Measurements from ENCODE around the gene CAPZB. TPM values are rescaled to one million over a fixed set of nuclear protein-coding genes. Genes with fewer than 3 reads are reported as not detected.

CAPZB gene
- total and polyA plus RNA-seq, 2 of the 4 experiments (the other 2 are of a cell fraction), result 216 to 304 TPM

DNA sequence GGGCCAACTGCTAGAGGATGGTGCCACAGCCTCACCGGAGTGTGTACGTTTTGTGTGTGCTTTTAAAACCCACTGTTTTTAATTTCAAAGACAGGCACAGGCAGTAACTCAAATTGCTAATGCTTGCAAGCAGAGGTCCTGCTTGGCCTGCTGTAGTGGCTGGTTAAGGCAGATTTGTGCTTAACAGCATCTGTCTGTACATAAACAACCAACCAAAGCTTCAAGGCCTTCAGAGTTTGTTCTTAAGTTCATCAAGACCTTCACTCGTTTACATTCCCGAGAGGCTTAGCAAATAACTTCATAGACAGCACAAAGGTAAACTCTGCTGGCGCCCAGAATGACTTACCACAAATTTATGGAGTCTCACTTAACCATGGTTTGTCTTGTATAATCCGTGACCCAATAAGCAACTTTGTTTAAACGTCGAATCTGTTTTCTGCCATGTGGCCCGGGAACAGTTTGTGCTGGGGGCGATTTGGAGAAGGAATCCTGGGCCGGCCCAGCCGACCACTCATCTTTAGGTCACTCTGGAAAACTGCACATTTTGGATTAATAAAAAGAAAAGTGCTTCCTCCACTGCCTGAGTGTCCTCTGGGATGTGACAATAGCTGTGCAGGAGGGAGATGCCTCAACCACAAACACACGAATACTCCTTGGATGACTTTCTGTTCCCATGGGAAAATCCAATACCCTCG lies 58.1 kb downstream of the CAPZB start:
- peak overlapping the region; percentile 70 for H4K5ac ChIP-seq (ENCODE audit: low read depth, low read length)
- peak overlapping the region; percentile 79 for H3K14ac ChIP-seq (replicated peaks; ENCODE audit: low read depth, low read length)
- DNase-seq (peak; percentile 87), ATAC-seq (ENCODE audit: low read depth) (peak; percentile 74)
- peak overlapping the region; percentile 51 for H2AK9ac ChIP-seq (replicated peaks; ENCODE audit: low read depth, low read length, poor library complexity)
- H3K9me3 ChIP-seq (ENCODE audit: control insufficient read depth, insufficient read depth, low read length), result no peaks in the 10 kb centered on the region
- H3K56ac ChIP-seq (ENCODE audit: extremely low read depth, insufficient read depth, low read length), result peak overlapping the region; percentile 67; the same call in 1 of the 2 replicates
- intact Hi-C loops (cut with micrococcal nuclease) (loop anchor here (1.0 kb wide), 1 partner anchor 29 kb away; no protein-coding TSS in a partner anchor), dilution Hi-C loops (cut with HindIII; ENCODE audit: low sequenced_read_pairs, unreplicated experiment) (no loop called here), in situ Hi-C loops (cut with MboI; ENCODE audit: low sequenced_read_pairs) (no loop called here)
- peak overlapping the region; percentile 17 to 66 for H4K8ac ChIP-seq (ENCODE audit: low read depth in 2 of 2, low read length in 2 of 2)
- peaks cover 53% of the 10 kb centered on the region for H3K9me1 ChIP-seq (ENCODE audit: insufficient read depth, low read length)
- BruUV-seq (replicated peaks), result no TSS peak
- peak overlapping the region; percentile 81 for H4K91ac ChIP-seq (ENCODE audit: insufficient read depth, low read depth, low read length)
- H3K79me1 ChIP-seq (ENCODE audit: low read depth in 1 of 2, low read length in 2 of 2), result peaks cover 30 to 91% of the 10 kb centered on the region in 2 experiments
- no peaks in the 10 kb centered on the region for H3K27me3 ChIP-seq (ENCODE audit: control insufficient read depth, insufficient read depth, low read length)
- H3K27ac ChIP-seq (ENCODE audit: insufficient read depth, low read length), result peak overlapping the region; percentile 93
- no peak overlapping the region for H2AFZ ChIP-seq (replicated peaks; ENCODE audit: low read length, poor library complexity)
- TF ChIP-seq SMC3 (IDR thresholded peaks at IDR 0.05; ENCODE audit: low read depth, low read length) (no peak), MXI1 (IDR thresholded peaks at IDR 0.05; ENCODE audit: borderline replicate concordance, low read depth, low read length) (0 out of 2 replicates have a peak, but pooled peaks have one; percentile 25)
- H2BK20ac ChIP-seq (ENCODE audit: low read depth, low read length), result peak overlapping the region; percentile 72
- CTCF ChIA-PET, result interaction anchor here (0.6 to 1.2 kb wide), 4 partner anchors 10 to 225 kb away, joined by 3 to 5 read pairs (median 4); no protein-coding TSS in a partner anchor
- no peaks in the 10 kb centered on the region for H3K36me3 ChIP-seq (ENCODE audit: control insufficient read depth, insufficient read depth, low read length)
- H2BK15ac ChIP-seq (ENCODE audit: low read depth, low read length), result peak overlapping the region; percentile 73
- H2AK5ac ChIP-seq (ENCODE audit: low read depth, low read length), result peak overlapping the region; percentile 72
- WGBS, 2 experiments (ENCODE audit: extremely low coverage in 2 of 2, insufficient read length in 1 of 2), result 13% methylated on average over 2 of the region's 14 CpGs; no CpG with 5 or more reads in 1 of the 2 experiments
- peaks cover 49% of the 10 kb centered on the region for H3K4me1 ChIP-seq (ENCODE audit: control insufficient read depth, insufficient read depth, low read length)
- peak overlapping the region; percentile 61 for H2BK120ac ChIP-seq (ENCODE audit: low read depth, low read length)
- peak overlapping the region; percentile 40 for H3K9ac ChIP-seq (ENCODE audit: low read depth, low read length)
- H3K4me2 ChIP-seq (ENCODE audit: low read depth, low read length), result peak overlapping the region; percentile 55
- H3K23ac ChIP-seq (ENCODE audit: low read depth, low read length), result peak overlapping the region; percentile 79
- no peak overlapping the region for H3K4me3 ChIP-seq (ENCODE audit: insufficient read depth, low read depth, low read length)
- POLR2A ChIA-PET (ENCODE audit: unreplicated experiment), result interaction anchor here (0.6 kb wide), 1 partner anchor 26 kb away, joined by 3 read pairs; no protein-coding TSS in a partner anchor
- peak overlapping the region; percentile 88 for H2BK5ac ChIP-seq (ENCODE audit: low read depth, low read length, poor library complexity, severe bottlenecking)
- peak overlapping the region; percentile 87 for H3K4ac ChIP-seq (ENCODE audit: low read depth, low read length)
- peaks cover 92% of the 10 kb centered on the region for H4K20me1 ChIP-seq (ENCODE audit: insufficient read depth, low read length)
- peak overlapping the region; percentile 81 for H3K18ac ChIP-seq (ENCODE audit: low read depth, low read length)
